Keratinocyte (primary cell): ENCODE data around the gene NCCRP1. TPM values are rescaled to one million over a fixed set of nuclear protein-coding genes. Genes with fewer than 3 reads are reported as not detected.

Source experiments
- DNase-seq: peaks from one replicate; pipeline ENCODE4 v3.0.0-alpha.2; 2011; ENCODE audit warnings: low read depth, missing footprints, low spot score
- FAIRE-seq: peaks from 2 replicates; lab custom pipeline; 2011; peaks lifted over from hg19 to GRCh38; lab: Jason Lieb, UNC
- H2AFZ ChIP-seq: 2 replicates; pipeline ENCODE4 v1.6.0; 2012; ENCODE audit warnings: low read length, control low read depth, inconsistent platforms; ENCODE audit not compliant: control insufficient read depth
- H3K27ac ChIP-seq: 2 replicates; pipeline ENCODE4 v1.5.1; 2011; ENCODE audit warnings: low read length; ENCODE audit not compliant: control insufficient read depth, insufficient read depth
- H3K27me3 ChIP-seq: 3 replicates; pipeline ENCODE4 v1.6.0; 2011; ENCODE audit warnings: low read length; ENCODE audit not compliant: control insufficient read depth, insufficient read depth; ENCODE audit errors: extremely low read depth
- H3K36me3 ChIP-seq, 2 experiments: 2 replicates in 1 of 2; 3 replicates in 1 of 2; pipeline ENCODE4 v1.5.1; 2011; ENCODE audit warnings: low read length in 2 of 2, mild to moderate bottlenecking in 1 of 2; ENCODE audit not compliant: control insufficient read depth in 2 of 2, insufficient read depth in 2 of 2; ENCODE audit errors: extremely low read depth in 1 of 2
- H3K4me1 ChIP-seq: 3 replicates; pipeline ENCODE4 v1.5.1; 2011; ENCODE audit warnings: low read length; ENCODE audit not compliant: control insufficient read depth, insufficient read depth; ENCODE audit errors: extremely low read depth
- H3K4me2 ChIP-seq: 3 replicates; pipeline ENCODE4 v1.6.0; 2011; ENCODE audit warnings: low read depth, low read length; ENCODE audit not compliant: control insufficient read depth, insufficient read depth; ENCODE audit errors: extremely low read depth
- H3K4me3 ChIP-seq, 3 experiments: fragments of 200-600 bp in 1 of 3; sonication (generic) in 1 of 3; 2 replicates in 2 of 3; 3 replicates in 1 of 3; pipeline ENCODE4 v1.5.1; 2011 to 2016; ENCODE audit warnings: low read length in 3 of 3, mild to moderate bottlenecking in 3 of 3, control low read depth in 2 of 3, inconsistent platforms in 1 of 3, low read depth in 1 of 3, mixed read lengths in 1 of 3, mixed run types in 1 of 3, moderate library complexity in 1 of 3; ENCODE audit not compliant: control insufficient read depth in 2 of 3, insufficient read depth in 2 of 3; ENCODE audit errors: extremely low read depth in 1 of 3
- H3K79me2 ChIP-seq: 2 replicates; pipeline ENCODE4 v1.6.0; 2012; ENCODE audit warnings: low read length; ENCODE audit not compliant: control insufficient read depth, insufficient read depth
- H3K9ac ChIP-seq: 3 replicates; pipeline ENCODE4 v1.6.0; 2011; ENCODE audit warnings: low read length; ENCODE audit not compliant: control insufficient read depth, insufficient read depth; ENCODE audit errors: extremely low read depth
- H3K9me1 ChIP-seq: 3 replicates; pipeline ENCODE4 v1.6.0; 2011; ENCODE audit warnings: low read length; ENCODE audit not compliant: control insufficient read depth, insufficient read depth; ENCODE audit errors: extremely low read depth
- H3K9me3 ChIP-seq: 2 replicates; pipeline ENCODE4 v1.5.1; 2012; ENCODE audit warnings: low read depth, low read length; ENCODE audit not compliant: control insufficient read depth
- H4K20me1 ChIP-seq: 3 replicates; pipeline ENCODE4 v1.6.0; 2011; ENCODE audit warnings: low read length; ENCODE audit not compliant: control insufficient read depth, insufficient read depth; ENCODE audit errors: extremely low read depth
- CTCF ChIP-seq, 3 experiments: IDR thresholded peaks in 1 of 3; conservative IDR thresholded peaks in 1 of 3; optimal IDR thresholded peaks in 1 of 3; 2 replicates in 2 of 3; 3 replicates in 1 of 3; pipeline versions ENCODE3 to v1.5.1; 2011; ENCODE audit warnings: low read length in 3 of 3, mild to moderate bottlenecking in 3 of 3, moderate library complexity in 2 of 3, control low read depth in 1 of 3, inconsistent platforms in 1 of 3; ENCODE audit not compliant: insufficient read depth in 2 of 3; ENCODE audit errors: extremely low read depth in 1 of 3
- EZH2 ChIP-seq: IDR thresholded peaks from one replicate; pipeline ENCODE4 v1.6.1; 2012; ENCODE audit warnings: inconsistent platforms, mild to moderate bottlenecking, low read length, moderate library complexity
- dilution Hi-C: fragments of 300-500 bp; cut with MboI; formaldehyde crosslinking; loops from one replicate; pipeline ENCODE4 v1.7.0; 2020; ENCODE audit warnings: low sequenced_read_pairs; ENCODE audit not compliant: extremely low pct_ligation_motif_present
- polyA plus RNA-seq, 5 experiments: library from polyadenylated mRNA; depleted of rRNA in 3 of 5; stranded (reverse) in 3 of 5; stranded (forward) in 1 of 5; unstranded in 1 of 5; fragments of >200 nt; gene quantifications; 1 replicate in 1 of 5; 2 replicates in 3 of 5; 3 replicates in 1 of 5; pipeline versions ENCODE4 v1.2.1 to v1.2.3, GENCODE V29; 2011 to 2012; ENCODE audit warnings: missing spikeins in 2 of 5, low read depth in 1 of 5, low replicate concordance in 1 of 5

Gene NCCRP1
- polyA plus RNA-seq, 1 donor (not counting 4 experiments of a cell fraction or from before 2014, with no cell fraction given): 2.3 TPM

GRCh38 chr19:39164289-39164688 is 32.5 kb upstream of the NCCRP1 start:
- Histone ChIP-seq H3K36me3 (no peaks in the 10 kb centered on the region), H3K4me3 (no peak overlapping the region), H3K9me3 (no peaks in the 10 kb centered on the region), H3K79me2 (peaks cover 36% of the 10 kb centered on the region), H3K9ac (no peak overlapping the region), H3K4me1 (peaks cover 32% of the 10 kb centered on the region), H3K9me1 (no peaks in the 10 kb centered on the region), H3K4me2 (no peak overlapping the region), H2AFZ (no peak overlapping the region), H3K27ac (no peak overlapping the region), H3K27me3 (no peaks in the 10 kb centered on the region), H4K20me1 (peaks cover 6% of the 10 kb centered on the region)
- no peak for FAIRE-seq
- TF ChIP-seq EZH2: no peak
- dilution Hi-C loops: no loop called here
- no peak for DNase-seq

GRCh38 chr19:39165857-39166256 is 30.9 kb upstream of the NCCRP1 start:
- Histone ChIP-seq H3K4me3 (no peak overlapping the region), H3K9ac (no peak overlapping the region), H3K4me1 (peaks cover 20% of the 10 kb centered on the region), H2AFZ (no peak overlapping the region), H3K27me3 (no peaks in the 10 kb centered on the region), H4K20me1 (peaks cover 3% of the 10 kb centered on the region), H3K27ac (no peak overlapping the region), H3K36me3 (peaks cover 0 to 9% of the 10 kb centered on the region in 2 experiments), H3K4me2 (no peak overlapping the region), H3K9me3 (no peaks in the 10 kb centered on the region), H3K9me1 (no peaks in the 10 kb centered on the region), H3K79me2 (peaks cover 30% of the 10 kb centered on the region)
- DNase-seq (no peak), FAIRE-seq (no peak)
- dilution Hi-C loops: no loop called here
- TF ChIP-seq EZH2: no peak
- TF ChIP-seq CTCF (optimal IDR thresholded peaks at IDR 0.05 in 1 of 3, IDR thresholded peaks at IDR 0.05 in 1 of 3, conservative IDR thresholded peaks at IDR 0.05 in 1 of 3; ENCODE audit: extremely low read depth in 1 of 3, insufficient read depth in 2 of 3, low read length in 3 of 3): no peak
